ENCODE results near the gene KMT2E. TPM values are rescaled to one million over a fixed set of nuclear protein-coding genes. Genes with fewer than 3 reads are reported as not detected.

KMT2E gene
- polyA plus RNA-seq, 1 experiment, result 4.4 TPM

GRCh38 chr7:105133358-105133757 is 119.4 kb downstream of the KMT2E start:
- ChIA-PET POLR2A (no interaction called here), CTCF (no interaction called here)
- H3K36me3 ChIP-seq (ENCODE audit: control insufficient read depth, insufficient read depth, low read length), result peaks cover 8% of the 10 kb centered on the region
- no peak overlapping the region for H3K4me3 ChIP-seq (ENCODE audit: low read depth, low read length)
- no peaks in the 10 kb centered on the region for H3K27me3 ChIP-seq (ENCODE audit: control insufficient read depth, insufficient read depth, low read length)
- no peak for DNase-seq (ENCODE audit: low read depth)
- no peak for TF ChIP-seq CTCF (IDR thresholded peaks at IDR 0.05; ENCODE audit: insufficient read depth, low read depth, low read length)

GRCh38 chr7:105133986-105134655 is 120.1 kb downstream of the KMT2E start:
- H3K4me3 ChIP-seq (ENCODE audit: low read depth, low read length), result no peak overlapping the region
- no peak for DNase-seq (ENCODE audit: low read depth)
- peaks cover 8% of the 10 kb centered on the region for H3K36me3 ChIP-seq (ENCODE audit: control insufficient read depth, insufficient read depth, low read length)
- no peaks in the 10 kb centered on the region for H3K27me3 ChIP-seq (ENCODE audit: control insufficient read depth, insufficient read depth, low read length)
- no peak for TF ChIP-seq CTCF (IDR thresholded peaks at IDR 0.05; ENCODE audit: insufficient read depth, low read depth, low read length)
- ChIA-PET POLR2A (no interaction called here), CTCF (no interaction called here)

GRCh38 chr7:105136221-105136620 is 122.2 kb downstream of the KMT2E start:
- Histone ChIP-seq H3K36me3 (ENCODE audit: control insufficient read depth, insufficient read depth, low read length) (peaks cover 8% of the 10 kb centered on the region), H3K27me3 (ENCODE audit: control insufficient read depth, insufficient read depth, low read length) (no peaks in the 10 kb centered on the region), H3K4me3 (ENCODE audit: low read depth, low read length) (no peak overlapping the region)
- POLR2A ChIA-PET, result no interaction called here
- CTCF ChIA-PET, result interaction anchor here (1.2 to 2.4 kb wide), 4 partner anchors 10 to 18 kb away, joined by 5 to 11 read pairs (median 8); no protein-coding TSS in a partner anchor
- TF ChIP-seq CTCF (IDR thresholded peaks at IDR 0.05; ENCODE audit: insufficient read depth, low read depth, low read length), result 0 out of 2 replicates have a peak, but pooled peaks have one; percentile 7
- no peak for DNase-seq (ENCODE audit: low read depth)

- TF ChIP-seq CTCF (IDR thresholded peaks at IDR 0.05; ENCODE audit: insufficient read depth, low read depth, low read length), result no peak
- no peak for DNase-seq (ENCODE audit: low read depth)
- ChIA-PET CTCF (interaction anchor here (2.4 kb wide), 1 partner anchor 12 kb away, joined by 11 read pairs; no protein-coding TSS in a partner anchor), POLR2A (no interaction called here)
- Histone ChIP-seq H3K36me3 (ENCODE audit: control insufficient read depth, insufficient read depth, low read length) (peaks cover 6% of the 10 kb centered on the region), H3K27me3 (ENCODE audit: control insufficient read depth, insufficient read depth, low read length) (no peaks in the 10 kb centered on the region), H3K4me3 (ENCODE audit: low read depth, low read length) (no peak overlapping the region)
Measured at GRCh38 chr7:105137898-105138297, 123.9 kb downstream of the KMT2E start.

GRCh38 chr7:105139381-105139780 is 125.4 kb downstream of the KMT2E start:
- Histone ChIP-seq H3K36me3 (ENCODE audit: control insufficient read depth, insufficient read depth, low read length) (peaks cover 6% of the 10 kb centered on the region), H3K27me3 (ENCODE audit: control insufficient read depth, insufficient read depth, low read length) (no peaks in the 10 kb centered on the region), H3K4me3 (ENCODE audit: low read depth, low read length) (no peak overlapping the region)
- TF ChIP-seq CTCF (IDR thresholded peaks at IDR 0.05; ENCODE audit: insufficient read depth, low read depth, low read length), result no peak
- CTCF ChIA-PET, result interaction anchor here (1.2 to 1.4 kb wide), 2 partner anchors 34 to 256 kb away, joined by 3 to 4 read pairs; no protein-coding TSS in a partner anchor
- POLR2A ChIA-PET, result no interaction called here
- no peak for DNase-seq (ENCODE audit: low read depth)

All from BJ (cell line).